Measurements from ENCODE around the gene ROR1. TPM values are rescaled to one million over a fixed set of nuclear protein-coding genes. Genes with fewer than 3 reads are reported as not detected.

The ROR1 gene
- total RNA-seq, 2 experiments from 2014 or later: not detected

DNA sequence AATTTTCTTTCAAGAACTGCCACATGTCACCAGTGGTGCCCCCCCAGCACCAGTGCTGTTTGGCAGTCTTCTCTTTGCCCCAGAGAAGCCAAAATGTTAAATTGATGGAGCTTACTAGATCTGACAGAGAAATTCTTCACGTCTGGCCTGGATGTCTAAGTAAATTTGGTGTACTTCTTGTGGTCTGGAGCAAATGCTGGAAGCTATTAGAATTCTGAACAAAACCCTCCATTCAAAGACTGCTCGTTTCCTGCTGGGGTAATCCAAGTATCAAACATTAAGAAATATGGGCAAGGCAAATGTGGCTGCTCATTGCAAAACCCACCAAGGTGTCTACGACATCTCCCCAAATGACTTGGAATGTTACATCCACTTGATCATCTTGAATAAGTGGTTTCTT is 92.3 kb downstream of the ROR1 start:
- DNase-seq (no peak), ATAC-seq (no peak)
- H3K4me3 Mint-ChIP-seq: no peak overlapping the region
- peaks cover 2% of the 10 kb centered on the region for H3K27me3 Mint-ChIP-seq
- H3K36me3 Mint-ChIP-seq (ENCODE audit: low read depth): no peaks in the 10 kb centered on the region
- TF ChIP-seq, protein P1, sequence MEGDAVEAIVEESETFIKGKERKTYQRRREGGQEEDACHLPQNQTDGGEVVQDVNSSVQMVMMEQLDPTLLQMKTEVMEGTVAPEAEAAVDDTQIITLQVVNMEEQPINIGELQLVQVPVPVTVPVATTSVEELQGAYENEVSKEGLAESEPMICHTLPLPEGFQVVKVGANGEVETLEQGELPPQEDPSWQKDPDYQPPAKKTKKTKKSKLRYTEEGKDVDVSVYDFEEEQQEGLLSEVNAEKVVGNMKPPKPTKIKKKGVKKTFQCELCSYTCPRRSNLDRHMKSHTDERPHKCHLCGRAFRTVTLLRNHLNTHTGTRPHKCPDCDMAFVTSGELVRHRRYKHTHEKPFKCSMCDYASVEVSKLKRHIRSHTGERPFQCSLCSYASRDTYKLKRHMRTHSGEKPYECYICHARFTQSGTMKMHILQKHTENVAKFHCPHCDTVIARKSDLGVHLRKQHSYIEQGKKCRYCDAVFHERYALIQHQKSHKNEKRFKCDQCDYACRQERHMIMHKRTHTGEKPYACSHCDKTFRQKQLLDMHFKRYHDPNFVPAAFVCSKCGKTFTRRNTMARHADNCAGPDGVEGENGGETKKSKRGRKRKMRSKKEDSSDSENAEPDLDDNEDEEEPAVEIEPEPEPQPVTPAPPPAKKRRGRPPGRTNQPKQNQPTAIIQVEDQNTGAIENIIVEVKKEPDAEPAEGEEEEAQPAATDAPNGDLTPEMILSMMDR (IDR thresholded peaks at IDR 0.05): no peak
- POLR2A ChIA-PET: no interaction called here
- no peak overlapping the region for H3K27ac Mint-ChIP-seq
- H3K4me1 Mint-ChIP-seq (ENCODE audit: low read depth): no peaks in the 10 kb centered on the region
- CTCF ChIA-PET: interaction anchor here (1.3 kb wide), 1 partner anchor 271 kb away, joined by 4 read pairs; no protein-coding TSS in a partner anchor
- no peaks in the 10 kb centered on the region for H3K9me3 Mint-ChIP-seq
- intact Hi-C loops (cut with micrococcal nuclease): no loop called here

DNA sequence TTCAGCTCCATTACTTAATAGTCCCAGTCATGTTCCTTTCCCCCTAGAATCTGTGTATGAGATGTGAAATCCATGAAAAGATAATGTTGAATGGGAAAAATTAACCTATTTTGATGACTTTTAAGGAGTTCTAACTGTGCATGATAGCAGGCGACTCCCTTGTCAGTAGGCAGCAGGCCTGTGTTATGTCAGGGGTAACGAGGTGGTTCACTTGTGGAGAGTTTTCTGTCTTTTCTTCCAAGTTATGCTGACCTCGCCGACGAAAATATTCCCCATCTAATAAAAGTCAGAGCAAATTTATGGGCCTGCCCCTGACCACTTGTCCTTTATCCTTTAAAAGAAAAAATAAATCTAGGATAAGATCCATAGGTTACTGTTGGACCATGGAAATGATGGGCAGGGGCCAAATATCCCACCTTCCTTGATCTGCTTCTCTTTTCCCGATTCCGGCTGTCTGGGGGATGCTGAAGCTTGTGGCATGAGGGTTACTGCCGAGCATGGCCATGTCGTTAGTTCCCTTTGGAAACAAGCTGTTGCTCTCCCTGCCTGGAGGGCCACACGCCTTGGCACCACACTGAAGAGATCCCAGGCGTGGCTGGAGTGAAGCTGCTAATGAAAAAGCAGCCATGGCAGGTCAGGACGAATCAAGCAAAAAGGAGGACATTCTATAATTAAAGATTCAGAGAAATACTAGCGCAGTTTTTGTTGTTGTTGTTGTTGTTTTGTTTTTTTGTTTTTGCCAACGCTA is 93.8 kb downstream of the ROR1 start:
- Mint-ChIP-seq H3K27ac (no peak overlapping the region), H3K27me3 (peaks cover 2% of the 10 kb centered on the region), H3K36me3 (ENCODE audit: low read depth) (no peaks in the 10 kb centered on the region), H3K4me1 (ENCODE audit: low read depth) (no peaks in the 10 kb centered on the region), H3K9me3 (no peaks in the 10 kb centered on the region), H3K4me3 (no peak overlapping the region)
- no peak for ATAC-seq
- TF ChIP-seq, protein P1 (IDR thresholded peaks at IDR 0.05): no peak
- ChIA-PET POLR2A (no interaction called here), CTCF (no interaction called here)
- DNase-seq: no peak
- intact Hi-C loops (cut with micrococcal nuclease): no loop called here

DNA sequence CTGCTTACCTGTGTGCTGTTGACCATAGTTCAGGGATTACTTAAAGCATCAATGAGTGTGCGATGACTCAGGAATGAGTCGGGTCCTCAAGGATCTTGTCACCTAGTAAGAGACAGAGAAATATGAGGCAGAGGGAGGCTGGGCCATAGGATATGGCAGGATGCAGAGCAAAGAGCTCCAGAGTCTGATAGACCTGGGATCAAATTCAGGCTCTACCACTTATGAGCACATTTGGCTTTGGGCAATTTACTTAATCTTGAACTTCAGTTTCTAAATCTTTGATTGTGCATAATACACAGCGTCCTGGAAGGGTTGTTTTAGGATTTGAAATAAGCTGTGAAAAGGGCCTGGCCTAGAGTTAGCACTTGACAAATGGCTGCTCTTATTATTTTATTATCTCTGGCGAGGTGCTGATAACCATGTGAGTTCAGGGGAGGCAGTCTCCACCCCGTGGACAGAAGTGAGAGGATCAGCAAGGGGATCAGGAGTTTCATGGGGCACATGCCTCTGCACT is 94.5 kb downstream of the ROR1 start:
- Mint-ChIP-seq H3K9me3 (no peaks in the 10 kb centered on the region), H3K27me3 (peaks cover 2% of the 10 kb centered on the region), H3K36me3 (ENCODE audit: low read depth) (no peaks in the 10 kb centered on the region), H3K4me3 (no peak overlapping the region), H3K4me1 (ENCODE audit: low read depth) (no peaks in the 10 kb centered on the region), H3K27ac (no peak overlapping the region)
- ATAC-seq (no peak), DNase-seq (no peak)
- intact Hi-C loops (cut with micrococcal nuclease): no loop called here
- ChIA-PET CTCF (no interaction called here), POLR2A (no interaction called here)
- TF ChIP-seq, protein P1 (IDR thresholded peaks at IDR 0.05): no peak

DNA sequence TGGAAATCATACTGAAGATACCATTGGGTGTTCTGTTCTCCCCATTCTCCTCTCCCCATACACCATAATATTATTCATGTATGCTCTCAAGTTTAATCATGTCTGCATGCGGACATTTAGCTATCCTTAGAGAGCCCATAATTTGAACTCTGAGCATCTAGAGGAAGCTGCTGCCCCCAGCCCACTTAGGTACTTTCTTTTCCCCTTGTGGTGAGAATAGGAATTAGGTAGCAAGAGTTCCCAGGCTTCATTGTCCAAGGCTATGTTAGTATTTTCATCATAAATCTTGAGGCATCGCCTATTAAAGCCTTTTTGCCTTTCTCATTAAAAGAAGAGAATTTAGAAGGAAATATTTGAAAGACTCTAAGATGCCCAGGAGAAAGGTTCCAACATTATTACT is 96.3 kb downstream of the ROR1 start:
- no peaks in the 10 kb centered on the region for H3K9me3 Mint-ChIP-seq
- H3K27me3 Mint-ChIP-seq: peaks cover 2% of the 10 kb centered on the region
- DNase-seq (no peak), ATAC-seq (no peak)
- intact Hi-C loops (cut with micrococcal nuclease): no loop called here
- no peak overlapping the region for H3K27ac Mint-ChIP-seq
- no peaks in the 10 kb centered on the region for H3K36me3 Mint-ChIP-seq (ENCODE audit: low read depth)
- no peaks in the 10 kb centered on the region for H3K4me1 Mint-ChIP-seq (ENCODE audit: low read depth)
- no peak overlapping the region for H3K4me3 Mint-ChIP-seq
- CTCF ChIA-PET: no interaction called here
- TF ChIP-seq, protein P1 (IDR thresholded peaks at IDR 0.05): no peak
- POLR2A ChIA-PET: no interaction called here

DNA sequence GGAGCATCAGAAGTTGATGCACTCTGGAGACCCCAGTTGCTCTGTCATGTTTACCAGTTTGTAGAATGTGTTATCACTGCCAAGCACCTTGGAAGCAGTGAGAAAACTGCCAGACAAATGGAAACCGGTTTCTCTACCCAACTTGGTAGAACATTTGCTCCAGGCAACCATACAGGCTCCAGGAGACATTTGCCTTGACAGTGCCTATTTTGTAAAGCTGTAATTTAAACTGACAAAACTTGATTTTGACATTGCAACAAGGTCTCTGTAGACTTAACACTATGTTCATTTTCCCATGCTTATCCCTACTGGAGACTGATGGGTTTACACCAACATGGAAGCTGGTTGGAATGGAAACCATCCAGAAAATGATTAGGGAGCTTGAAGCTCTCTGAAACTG is 97.6 kb downstream of the ROR1 start:
- ATAC-seq (no peak), DNase-seq (no peak)
- no peak overlapping the region for H3K4me3 Mint-ChIP-seq

More for the DNA sequence above, 97.6 kb downstream of the ROR1 start:
- Mint-ChIP-seq H3K36me3 (ENCODE audit: low read depth) (no peaks in the 10 kb centered on the region), H3K4me1 (ENCODE audit: low read depth) (no peaks in the 10 kb centered on the region), H3K27ac (no peak overlapping the region), H3K9me3 (no peaks in the 10 kb centered on the region), H3K27me3 (peaks cover 2% of the 10 kb centered on the region)
- ChIA-PET POLR2A (no interaction called here), CTCF (interaction anchor here (0.7 kb wide), 1 partner anchor 266 kb away, joined by 3 read pairs; no protein-coding TSS in a partner anchor)
- TF ChIP-seq, protein P1 (IDR thresholded peaks at IDR 0.05): no peak
- intact Hi-C loops (cut with micrococcal nuclease): no loop called here

All from activated CD8-positive, alpha-beta T cell treated with anti-CD3 and anti-CD28 coated beads for 36 hours (primary cell).